ENCODE measurements around the gene THAP11. TPM values are rescaled to one million over a fixed set of nuclear protein-coding genes. Genes with fewer than 3 reads are reported as not detected.
A peak's percentile ranks its signal among the peaks of the same experiment; 100 is the strongest.

THAP11 gene
- total and polyA plus RNA-seq, 2 of the 13 experiments (the other 11 are each of a cell fraction or from before 2014, with no cell fraction given), result 44.2 to 53.4 TPM

DNA sequence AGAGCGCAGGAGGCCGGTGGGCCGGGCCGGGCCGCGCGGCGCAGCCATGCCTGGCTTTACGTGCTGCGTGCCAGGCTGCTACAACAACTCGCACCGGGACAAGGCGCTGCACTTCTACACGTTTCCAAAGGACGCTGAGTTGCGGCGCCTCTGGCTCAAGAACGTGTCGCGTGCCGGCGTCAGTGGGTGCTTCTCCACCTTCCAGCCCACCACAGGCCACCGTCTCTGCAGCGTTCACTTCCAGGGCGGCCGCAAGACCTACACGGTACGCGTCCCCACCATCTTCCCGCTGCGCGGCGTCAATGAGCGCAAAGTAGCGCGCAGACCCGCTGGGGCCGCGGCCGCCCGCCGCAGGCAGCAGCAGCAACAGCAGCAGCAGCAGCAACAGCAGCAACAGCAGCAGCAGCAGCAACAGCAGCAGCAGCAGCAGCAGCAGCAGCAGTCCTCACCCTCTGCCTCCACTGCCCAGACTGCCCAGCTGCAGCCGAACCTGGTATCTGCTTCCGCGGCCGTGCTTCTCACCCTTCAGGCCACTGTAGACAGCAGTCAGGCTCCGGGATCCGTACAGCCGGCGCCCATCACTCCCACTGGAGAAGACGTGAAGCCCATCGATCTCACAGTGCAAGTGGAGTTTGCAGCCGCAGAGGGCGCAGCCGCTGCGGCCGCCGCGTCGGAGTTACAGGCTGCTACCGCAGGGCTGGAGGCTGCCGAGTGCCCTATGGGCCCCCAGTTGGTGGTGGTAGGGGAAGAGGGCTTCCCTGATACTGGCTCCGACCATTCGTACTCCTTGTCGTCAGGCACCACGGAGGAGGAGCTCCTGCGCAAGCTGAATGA, 606 bp downstream of the THAP11 start (continued):
- TF ChIP-seq, protein P1, sequence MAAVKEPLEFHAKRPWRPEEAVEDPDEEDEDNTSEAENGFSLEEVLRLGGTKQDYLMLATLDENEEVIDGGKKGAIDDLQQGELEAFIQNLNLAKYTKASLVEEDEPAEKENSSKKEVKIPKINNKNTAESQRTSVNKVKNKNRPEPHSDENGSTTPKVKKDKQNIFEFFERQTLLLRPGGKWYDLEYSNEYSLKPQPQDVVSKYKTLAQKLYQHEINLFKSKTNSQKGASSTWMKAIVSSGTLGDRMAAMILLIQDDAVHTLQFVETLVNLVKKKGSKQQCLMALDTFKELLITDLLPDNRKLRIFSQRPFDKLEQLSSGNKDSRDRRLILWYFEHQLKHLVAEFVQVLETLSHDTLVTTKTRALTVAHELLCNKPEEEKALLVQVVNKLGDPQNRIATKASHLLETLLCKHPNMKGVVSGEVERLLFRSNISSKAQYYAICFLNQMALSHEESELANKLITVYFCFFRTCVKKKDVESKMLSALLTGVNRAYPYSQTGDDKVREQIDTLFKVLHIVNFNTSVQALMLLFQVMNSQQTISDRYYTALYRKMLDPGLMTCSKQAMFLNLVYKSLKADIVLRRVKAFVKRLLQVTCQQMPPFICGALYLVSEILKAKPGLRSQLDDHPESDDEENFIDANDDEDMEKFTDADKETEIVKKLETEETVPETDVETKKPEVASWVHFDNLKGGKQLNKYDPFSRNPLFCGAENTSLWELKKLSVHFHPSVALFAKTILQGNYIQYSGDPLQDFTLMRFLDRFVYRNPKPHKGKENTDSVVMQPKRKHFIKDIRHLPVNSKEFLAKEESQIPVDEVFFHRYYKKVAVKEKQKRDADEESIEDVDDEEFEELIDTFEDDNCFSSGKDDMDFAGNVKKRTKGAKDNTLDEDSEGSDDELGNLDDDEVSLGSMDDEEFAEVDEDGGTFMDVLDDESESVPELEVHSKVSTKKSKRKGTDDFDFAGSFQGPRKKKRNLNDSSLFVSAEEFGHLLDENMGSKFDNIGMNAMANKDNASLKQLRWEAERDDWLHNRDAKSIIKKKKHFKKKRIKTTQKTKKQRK (IDR thresholded peaks at IDR 0.05; ENCODE audit: low read length), result no peak
- TF ChIP-seq ZFY (CRISPR knock-in tag; IDR thresholded peaks at IDR 0.05), result peak; percentile 87
- no peak; the same call in 1 of the 2 replicates for TF ChIP-seq SIX4 (CRISPR knock-in tag; IDR thresholded peaks at IDR 0.05)
- TF ChIP-seq, protein P2, sequence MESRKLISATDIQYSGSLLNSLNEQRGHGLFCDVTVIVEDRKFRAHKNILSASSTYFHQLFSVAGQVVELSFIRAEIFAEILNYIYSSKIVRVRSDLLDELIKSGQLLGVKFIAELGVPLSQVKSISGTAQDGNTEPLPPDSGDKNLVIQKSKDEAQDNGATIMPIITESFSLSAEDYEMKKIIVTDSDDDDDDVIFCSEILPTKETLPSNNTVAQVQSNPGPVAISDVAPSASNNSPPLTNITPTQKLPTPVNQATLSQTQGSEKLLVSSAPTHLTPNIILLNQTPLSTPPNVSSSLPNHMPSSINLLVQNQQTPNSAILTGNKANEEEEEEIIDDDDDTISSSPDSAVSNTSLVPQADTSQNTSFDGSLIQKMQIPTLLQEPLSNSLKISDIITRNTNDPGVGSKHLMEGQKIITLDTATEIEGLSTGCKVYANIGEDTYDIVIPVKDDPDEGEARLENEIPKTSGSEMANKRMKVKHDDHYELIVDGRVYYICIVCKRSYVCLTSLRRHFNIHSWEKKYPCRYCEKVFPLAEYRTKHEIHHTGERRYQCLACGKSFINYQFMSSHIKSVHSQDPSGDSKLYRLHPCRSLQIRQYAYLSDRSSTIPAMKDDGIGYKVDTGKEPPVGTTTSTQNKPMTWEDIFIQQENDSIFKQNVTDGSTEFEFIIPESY (CRISPR knock-in tag; IDR thresholded peaks at IDR 0.05), result no peak
- TF ChIP-seq ZSCAN29 (CRISPR knock-in tag; conservative IDR thresholded peaks at IDR 0.05), result no peak; the same call in 1 of the 2 replicates
- TF ChIP-seq, protein P3, sequence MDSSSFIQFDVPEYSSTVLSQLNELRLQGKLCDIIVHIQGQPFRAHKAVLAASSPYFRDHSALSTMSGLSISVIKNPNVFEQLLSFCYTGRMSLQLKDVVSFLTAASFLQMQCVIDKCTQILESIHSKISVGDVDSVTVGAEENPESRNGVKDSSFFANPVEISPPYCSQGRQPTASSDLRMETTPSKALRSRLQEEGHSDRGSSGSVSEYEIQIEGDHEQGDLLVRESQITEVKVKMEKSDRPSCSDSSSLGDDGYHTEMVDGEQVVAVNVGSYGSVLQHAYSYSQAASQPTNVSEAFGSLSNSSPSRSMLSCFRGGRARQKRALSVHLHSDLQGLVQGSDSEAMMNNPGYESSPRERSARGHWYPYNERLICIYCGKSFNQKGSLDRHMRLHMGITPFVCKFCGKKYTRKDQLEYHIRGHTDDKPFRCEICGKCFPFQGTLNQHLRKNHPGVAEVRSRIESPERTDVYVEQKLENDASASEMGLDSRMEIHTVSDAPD (CRISPR knock-in tag; IDR thresholded peaks at IDR 0.05), result no peak
- peak; percentile 84; the same call in 1 of the 2 replicates for TF ChIP-seq ZFP90 (CRISPR knock-in tag; IDR thresholded peaks at IDR 0.05; ENCODE audit: borderline replicate concordance)
- no peak for TF ChIP-seq PAF1 (CRISPR knock-in tag; IDR thresholded peaks at IDR 0.05)
- TF ChIP-seq ZNF317 (CRISPR knock-in tag; IDR thresholded peaks at IDR 0.05), result peak; percentile 79
- TF ChIP-seq NFIC (IDR thresholded peaks at IDR 0.05; ENCODE audit: low read length), result no peak
- no peak for TF ChIP-seq ZNF782 (CRISPR knock-in tag; IDR thresholded peaks at IDR 0.05; ENCODE audit: borderline replicate concordance)
- TF ChIP-seq, protein P4, sequence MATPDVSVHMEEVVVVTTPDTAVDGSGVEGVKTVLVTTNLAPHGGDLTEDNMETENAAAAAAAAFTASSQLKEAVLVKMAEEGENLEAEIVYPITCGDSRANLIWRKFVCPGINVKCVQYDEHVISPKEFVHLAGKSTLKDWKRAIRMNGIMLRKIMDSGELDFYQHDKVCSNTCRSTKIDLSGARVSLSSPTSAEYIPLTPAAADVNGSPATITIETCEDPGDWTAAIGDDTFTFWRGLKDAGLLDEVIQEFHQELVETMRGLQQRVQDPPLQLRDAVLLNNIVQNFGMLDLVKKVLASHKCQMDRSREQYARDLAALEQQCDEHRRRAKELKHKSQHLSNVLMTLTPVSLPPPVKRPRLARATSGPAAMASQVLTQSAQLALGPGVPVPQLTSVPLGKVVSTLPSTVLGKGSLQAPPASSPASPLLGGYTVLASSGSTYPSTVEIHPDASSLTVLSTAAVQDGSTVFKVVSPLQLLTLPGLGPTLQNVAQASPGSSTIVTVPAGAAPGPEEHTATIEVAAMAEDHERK (CRISPR knock-in tag; IDR thresholded peaks at IDR 0.05; ENCODE audit: low read depth), result peak; percentile 41; the same call in 1 of the 2 replicates
- TF ChIP-seq GABPA (IDR thresholded peaks at IDR 0.05; ENCODE audit: low read depth, low read length), result no peak
- peak; percentile 15; the same call in 1 of the 2 replicates for TF ChIP-seq GABPA (CRISPR knock-in tag; IDR thresholded peaks at IDR 0.05; ENCODE audit: low read depth)
- no peak for TF ChIP-seq ATF1 (CRISPR knock-in tag; IDR thresholded peaks at IDR 0.05)
- TF ChIP-seq, protein P5, sequence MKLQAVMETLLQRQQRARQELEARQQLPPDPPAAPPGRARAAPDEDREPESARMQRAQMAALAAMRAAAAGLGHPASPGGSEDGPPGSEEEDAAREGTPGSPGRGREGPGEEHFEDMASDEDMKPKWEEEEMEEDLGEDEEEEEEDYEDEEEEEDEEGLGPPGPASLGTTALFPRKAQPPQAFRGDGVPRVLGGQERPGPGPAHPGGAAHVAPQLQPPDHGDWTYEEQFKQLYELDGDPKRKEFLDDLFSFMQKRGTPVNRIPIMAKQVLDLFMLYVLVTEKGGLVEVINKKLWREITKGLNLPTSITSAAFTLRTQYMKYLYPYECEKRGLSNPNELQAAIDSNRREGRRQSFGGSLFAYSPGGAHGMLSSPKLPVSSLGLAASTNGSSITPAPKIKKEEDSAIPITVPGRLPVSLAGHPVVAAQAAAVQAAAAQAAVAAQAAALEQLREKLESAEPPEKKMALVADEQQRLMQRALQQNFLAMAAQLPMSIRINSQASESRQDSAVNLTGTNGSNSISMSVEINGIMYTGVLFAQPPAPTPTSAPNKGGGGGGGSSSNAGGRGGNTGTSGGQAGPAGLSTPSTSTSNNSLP (IDR thresholded peaks at IDR 0.05; ENCODE audit: low read depth, low read length), result no peak
- TF ChIP-seq, protein P6, sequence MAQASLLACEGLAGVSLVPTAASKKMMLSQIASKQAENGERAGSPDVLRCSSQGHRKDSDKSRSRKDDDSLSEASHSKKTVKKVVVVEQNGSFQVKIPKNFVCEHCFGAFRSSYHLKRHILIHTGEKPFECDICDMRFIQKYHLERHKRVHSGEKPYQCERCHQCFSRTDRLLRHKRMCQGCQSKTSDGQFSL (CRISPR knock-in tag; IDR thresholded peaks at IDR 0.05), result no peak

Data from HepG2 (cell line).